Brain pericyte (primary cell): Measurements from ENCODE around the gene DNAJC11.

Experiments
- DNase-seq: peaks from one replicate; pipeline ENCODE4 v3.0.0-alpha.2; 2012; ENCODE audit warnings: low read depth, low spot score

The DNAJC11 gene

DNA sequence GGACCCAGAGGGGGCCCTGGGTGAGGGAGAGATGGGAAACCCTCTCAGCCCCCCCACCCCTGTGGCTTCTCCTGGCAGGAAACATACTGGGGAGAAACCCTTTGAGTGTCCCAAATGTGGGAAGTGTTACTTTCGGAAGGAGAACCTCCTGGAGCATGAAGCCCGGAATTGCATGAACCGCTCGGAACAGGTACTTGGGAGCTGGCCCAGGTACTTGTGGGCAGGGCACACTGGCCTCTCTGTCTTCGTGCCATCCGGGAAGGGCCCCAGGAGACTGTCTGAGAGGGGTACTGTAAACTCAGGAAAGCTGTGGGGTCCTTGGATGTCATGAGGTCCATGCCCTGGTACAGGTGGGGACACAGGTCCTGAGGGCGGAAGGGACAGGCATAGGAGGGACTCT, 115.8 kb downstream of the DNAJC11 start:
- DNase-seq, result no peak

- no peak for DNase-seq
Measured at GRCh38 chr1:6585081-6585722, 116.4 kb downstream of the DNAJC11 start.
